HUES6 (cell line): ENCODE data around the gene IFNAR1.

Source experiments
- H3K27ac ChIP-seq: 2 replicates; pipeline ENCODE4 v1.7.0; 2013; ENCODE audit warnings: low read depth, mild to moderate bottlenecking, low read length, inconsistent platforms
- H3K27me3 ChIP-seq: 2 replicates; pipeline ENCODE4 v1.6.1; 2013; ENCODE audit warnings: low read length; ENCODE audit not compliant: control insufficient read depth, insufficient read depth
- H3K36me3 ChIP-seq: 2 replicates; pipeline ENCODE4 v1.6.1; 2013; ENCODE audit warnings: low read length; ENCODE audit not compliant: control insufficient read depth, insufficient read depth
- H3K4me1 ChIP-seq: 2 replicates; pipeline ENCODE4 v1.6.1; 2013; ENCODE audit warnings: low read length; ENCODE audit not compliant: control insufficient read depth, insufficient read depth
- H3K4me3 ChIP-seq: 2 replicates; pipeline ENCODE4 v1.5.1; 2013; ENCODE audit warnings: low read depth, low read length
- H3K9ac ChIP-seq: one replicate; pipeline ENCODE4 v1.6.1; 2013; ENCODE audit warnings: mild to moderate bottlenecking, low read length
- H3K9me3 ChIP-seq: 2 replicates; pipeline ENCODE4 v1.6.1; 2013; ENCODE audit warnings: low read depth, low read length; ENCODE audit not compliant: control insufficient read depth, insufficient read depth

Gene IFNAR1

GRCh38 chr21:33391656-33392055 is 66.9 kb downstream of the IFNAR1 start:
- H3K4me3 ChIP-seq = no peak overlapping the region
- H3K27ac ChIP-seq = no peak overlapping the region
- no peaks in the 10 kb centered on the region for H3K36me3 ChIP-seq
- H3K4me1 ChIP-seq = peaks cover 8% of the 10 kb centered on the region; the same call in 1 of the 2 replicates
- H3K9ac ChIP-seq = no peak overlapping the region
- H3K27me3 ChIP-seq = no peaks in the 10 kb centered on the region
- H3K9me3 ChIP-seq = no peaks in the 10 kb centered on the region

- no peaks in the 10 kb centered on the region for H3K36me3 ChIP-seq
- H3K27me3 ChIP-seq = no peaks in the 10 kb centered on the region
- no peak overlapping the region for H3K27ac ChIP-seq
- H3K9me3 ChIP-seq = no peaks in the 10 kb centered on the region
- no peak overlapping the region for H3K9ac ChIP-seq
- H3K4me1 ChIP-seq = peaks cover 8% of the 10 kb centered on the region; the same call in 1 of the 2 replicates
- H3K4me3 ChIP-seq = no peak overlapping the region
Observed at GRCh38 chr21:33392284-33392985, 67.7 kb downstream of the IFNAR1 start.

- Histone ChIP-seq H3K36me3 (no peaks in the 10 kb centered on the region), H3K4me1 (peaks cover 8% of the 10 kb centered on the region; the same call in 1 of the 2 replicates), H3K9me3 (no peaks in the 10 kb centered on the region), H3K9ac (no peak overlapping the region), H3K27ac (no peak overlapping the region), H3K27me3 (no peaks in the 10 kb centered on the region), H3K4me3 (no peak overlapping the region)
Observed at GRCh38 chr21:33393348-33393747, 68.6 kb downstream of the IFNAR1 start.

GRCh38 chr21:33394260-33394659 is 69.5 kb downstream of the IFNAR1 start:
- H3K9ac ChIP-seq = no peak overlapping the region
- H3K36me3 ChIP-seq = no peaks in the 10 kb centered on the region
- H3K4me1 ChIP-seq = peaks cover 8% of the 10 kb centered on the region; the same call in 1 of the 2 replicates
- H3K4me3 ChIP-seq = no peak overlapping the region
- H3K9me3 ChIP-seq = no peaks in the 10 kb centered on the region
- no peak overlapping the region for H3K27ac ChIP-seq
- no peaks in the 10 kb centered on the region for H3K27me3 ChIP-seq

GRCh38 chr21:33395891-33396331 is 71.1 kb downstream of the IFNAR1 start:
- Histone ChIP-seq H3K9ac (no peak overlapping the region), H3K9me3 (no peaks in the 10 kb centered on the region), H3K27me3 (no peaks in the 10 kb centered on the region), H3K4me1 (peaks cover 8% of the 10 kb centered on the region; the same call in 1 of the 2 replicates), H3K36me3 (no peaks in the 10 kb centered on the region), H3K4me3 (no peak overlapping the region), H3K27ac (no peak overlapping the region)

GRCh38 chr21:33396436-33396835 is 71.7 kb downstream of the IFNAR1 start:
- Histone ChIP-seq H3K9me3 (no peaks in the 10 kb centered on the region), H3K27me3 (no peaks in the 10 kb centered on the region), H3K4me3 (no peak overlapping the region), H3K36me3 (no peaks in the 10 kb centered on the region), H3K9ac (no peak overlapping the region), H3K27ac (no peak overlapping the region), H3K4me1 (peaks cover 8% of the 10 kb centered on the region; the same call in 1 of the 2 replicates)

GRCh38 chr21:33396951-33397350 is 72.2 kb downstream of the IFNAR1 start:
- no peak overlapping the region for H3K27ac ChIP-seq
- peaks cover 8% of the 10 kb centered on the region; the same call in 1 of the 2 replicates for H3K4me1 ChIP-seq

GRCh38 chr21:33397717-33398116 is 72.9 kb downstream of the IFNAR1 start:
- Histone ChIP-seq H3K4me3 (no peak overlapping the region), H3K36me3 (no peaks in the 10 kb centered on the region), H3K9ac (no peak overlapping the region), H3K27me3 (no peaks in the 10 kb centered on the region), H3K9me3 (no peaks in the 10 kb centered on the region), H3K27ac (no peak overlapping the region), H3K4me1 (peaks cover 7% of the 10 kb centered on the region; the same call in 1 of the 2 replicates)

More at GRCh38 chr21:33396951-33397350, 72.2 kb downstream of the IFNAR1 start:
- no peaks in the 10 kb centered on the region for H3K9me3 ChIP-seq
- no peaks in the 10 kb centered on the region for H3K27me3 ChIP-seq
- no peaks in the 10 kb centered on the region for H3K36me3 ChIP-seq
- H3K9ac ChIP-seq = no peak overlapping the region
- H3K4me3 ChIP-seq = no peak overlapping the region

- Histone ChIP-seq H3K4me1 (peaks cover 5% of the 10 kb centered on the region; the same call in 1 of the 2 replicates), H3K9me3 (no peaks in the 10 kb centered on the region), H3K27ac (no peak overlapping the region), H3K27me3 (no peaks in the 10 kb centered on the region), H3K9ac (no peak overlapping the region), H3K36me3 (no peaks in the 10 kb centered on the region), H3K4me3 (no peak overlapping the region)
Observed at GRCh38 chr21:33398361-33398760, 73.6 kb downstream of the IFNAR1 start.

GRCh38 chr21:33401630-33401992 is 76.8 kb downstream of the IFNAR1 start:
- Histone ChIP-seq H3K9me3 (no peaks in the 10 kb centered on the region), H3K27ac (no peak overlapping the region), H3K4me1 (peaks cover 14% of the 10 kb centered on the region), H3K4me3 (no peak overlapping the region), H3K9ac (no peak overlapping the region), H3K27me3 (no peaks in the 10 kb centered on the region), H3K36me3 (no peaks in the 10 kb centered on the region)
